A549 (cell line): ENCODE measurements around the gene CUX1.
"Not testable (repeated sequence)": the region's sequence is repeated elsewhere in the genome, so short reads cannot be mapped to it uniquely, and the experiment has no call there.

Source experiments
- EP300 ChIP-seq, 2 experiments: fragments of >200 bp; sonication (Bioruptor Twin); formaldehyde crosslinking; IDR thresholded peaks; 2 replicates in 1 of 2; 3 replicates in 1 of 2; pipeline ENCODE4 v1.6.1; 2016 to 2017
- RAD21 ChIP-seq, 2 experiments: fragments of >200 bp in 1 of 2; sonication (Bioruptor Twin) in 1 of 2; formaldehyde crosslinking in 1 of 2; IDR thresholded peaks in 1 of 2; conservative IDR thresholded peaks in 1 of 2; 2 replicates in 1 of 2; 3 replicates in 1 of 2; pipeline ENCODE4 v1.6.1; 2012 to 2018; ENCODE audit warnings: inconsistent platforms in 1 of 2
- TP53 ChIP-seq: fragments of 250-450 bp; sonication (Bioruptor Pico); IDR thresholded peaks from 2 replicates; pipeline ENCODE4 v1.5.0; 2021; ENCODE audit warnings: mild to moderate bottlenecking, moderate library complexity
- TF ChIP-seq, protein P1 (sequence below): fragments of >200 bp; sonication (Bioruptor Twin); formaldehyde crosslinking; IDR thresholded peaks from 3 replicates; pipeline ENCODE4 v1.5.1; 2016
- TF ChIP-seq, protein P2 (sequence below): fragments of 200-600 bp; sonication (generic); IDR thresholded peaks from 2 replicates; pipeline ENCODE4 v1.6.1; 2016; ENCODE audit warnings: antibody characterized with exemption, mild to moderate bottlenecking, moderate library complexity

DNA sequence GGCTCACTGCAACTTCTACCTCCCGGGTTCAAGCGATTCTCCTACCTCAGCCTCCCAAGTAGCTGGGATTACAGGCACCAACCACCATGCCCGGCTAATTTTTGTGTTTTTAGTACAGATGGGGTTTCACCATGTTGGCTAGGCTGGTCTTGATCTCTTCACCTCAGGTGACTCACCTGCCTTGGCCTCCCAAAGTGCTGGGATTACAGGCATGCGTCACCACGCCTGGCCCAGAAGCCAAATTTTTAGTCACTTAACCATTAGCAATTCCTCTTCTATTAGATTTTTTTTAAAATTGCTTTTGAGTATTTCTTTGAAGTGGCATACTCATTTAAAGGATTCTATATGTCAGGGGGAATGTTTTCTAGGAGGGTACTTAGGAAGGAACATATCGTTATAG, 112.5 kb downstream of the CUX1 start:
- TF ChIP-seq TP53; EP300 (IDR thresholded peaks at IDR 0.05); RAD21 (conservative IDR thresholded peaks at IDR 0.05 in 1 of 2, IDR thresholded peaks at IDR 0.05 in 1 of 2): not testable (repeated sequence)
- TF ChIP-seq, protein P1, sequence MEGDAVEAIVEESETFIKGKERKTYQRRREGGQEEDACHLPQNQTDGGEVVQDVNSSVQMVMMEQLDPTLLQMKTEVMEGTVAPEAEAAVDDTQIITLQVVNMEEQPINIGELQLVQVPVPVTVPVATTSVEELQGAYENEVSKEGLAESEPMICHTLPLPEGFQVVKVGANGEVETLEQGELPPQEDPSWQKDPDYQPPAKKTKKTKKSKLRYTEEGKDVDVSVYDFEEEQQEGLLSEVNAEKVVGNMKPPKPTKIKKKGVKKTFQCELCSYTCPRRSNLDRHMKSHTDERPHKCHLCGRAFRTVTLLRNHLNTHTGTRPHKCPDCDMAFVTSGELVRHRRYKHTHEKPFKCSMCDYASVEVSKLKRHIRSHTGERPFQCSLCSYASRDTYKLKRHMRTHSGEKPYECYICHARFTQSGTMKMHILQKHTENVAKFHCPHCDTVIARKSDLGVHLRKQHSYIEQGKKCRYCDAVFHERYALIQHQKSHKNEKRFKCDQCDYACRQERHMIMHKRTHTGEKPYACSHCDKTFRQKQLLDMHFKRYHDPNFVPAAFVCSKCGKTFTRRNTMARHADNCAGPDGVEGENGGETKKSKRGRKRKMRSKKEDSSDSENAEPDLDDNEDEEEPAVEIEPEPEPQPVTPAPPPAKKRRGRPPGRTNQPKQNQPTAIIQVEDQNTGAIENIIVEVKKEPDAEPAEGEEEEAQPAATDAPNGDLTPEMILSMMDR: not testable (repeated sequence)
- TF ChIP-seq, protein P2, sequence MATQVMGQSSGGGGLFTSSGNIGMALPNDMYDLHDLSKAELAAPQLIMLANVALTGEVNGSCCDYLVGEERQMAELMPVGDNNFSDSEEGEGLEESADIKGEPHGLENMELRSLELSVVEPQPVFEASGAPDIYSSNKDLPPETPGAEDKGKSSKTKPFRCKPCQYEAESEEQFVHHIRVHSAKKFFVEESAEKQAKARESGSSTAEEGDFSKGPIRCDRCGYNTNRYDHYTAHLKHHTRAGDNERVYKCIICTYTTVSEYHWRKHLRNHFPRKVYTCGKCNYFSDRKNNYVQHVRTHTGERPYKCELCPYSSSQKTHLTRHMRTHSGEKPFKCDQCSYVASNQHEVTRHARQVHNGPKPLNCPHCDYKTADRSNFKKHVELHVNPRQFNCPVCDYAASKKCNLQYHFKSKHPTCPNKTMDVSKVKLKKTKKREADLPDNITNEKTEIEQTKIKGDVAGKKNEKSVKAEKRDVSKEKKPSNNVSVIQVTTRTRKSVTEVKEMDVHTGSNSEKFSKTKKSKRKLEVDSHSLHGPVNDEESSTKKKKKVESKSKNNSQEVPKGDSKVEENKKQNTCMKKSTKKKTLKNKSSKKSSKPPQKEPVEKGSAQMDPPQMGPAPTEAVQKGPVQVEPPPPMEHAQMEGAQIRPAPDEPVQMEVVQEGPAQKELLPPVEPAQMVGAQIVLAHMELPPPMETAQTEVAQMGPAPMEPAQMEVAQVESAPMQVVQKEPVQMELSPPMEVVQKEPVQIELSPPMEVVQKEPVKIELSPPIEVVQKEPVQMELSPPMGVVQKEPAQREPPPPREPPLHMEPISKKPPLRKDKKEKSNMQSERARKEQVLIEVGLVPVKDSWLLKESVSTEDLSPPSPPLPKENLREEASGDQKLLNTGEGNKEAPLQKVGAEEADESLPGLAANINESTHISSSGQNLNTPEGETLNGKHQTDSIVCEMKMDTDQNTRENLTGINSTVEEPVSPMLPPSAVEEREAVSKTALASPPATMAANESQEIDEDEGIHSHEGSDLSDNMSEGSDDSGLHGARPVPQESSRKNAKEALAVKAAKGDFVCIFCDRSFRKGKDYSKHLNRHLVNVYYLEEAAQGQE: not testable (repeated sequence)
